CD4-positive, CD25-positive, alpha-beta regulatory T cell (primary cell): ENCODE results near the gene IMPG1. TPM values are rescaled to one million over a fixed set of nuclear protein-coding genes. Genes with fewer than 3 reads are reported as not detected.

Source experiments
- ATAC-seq, 2 donors: fragments of 150-1000 bp; cut with Tn5 transposase; one replicate each; pipeline ENCODE4 v1.10.0; 2021; ENCODE audit warnings: low read depth in 2 of 2, moderate number of reproducible peaks in 2 of 2, moderate library complexity in 1 of 2
- DNase-seq, 3 donors: peaks; one replicate each; pipeline versions ENCODE4 v3.0.0 to v3.0.0-alpha.2; 2012 to 2022; ENCODE audit warnings: mixed read lengths in 1 of 3
- H3K27ac ChIP-seq: one replicate; pipeline ENCODE4 v1.7.0; 2013; ENCODE audit warnings: mild to moderate bottlenecking, low read length; ENCODE audit not compliant: insufficient read depth, poor library complexity, severe bottlenecking
- H3K27me3 ChIP-seq: one replicate; pipeline ENCODE4 v1.7.0; 2013; ENCODE audit warnings: low read length; ENCODE audit not compliant: control insufficient read depth, insufficient read depth
- H3K36me3 ChIP-seq: one replicate; pipeline ENCODE4 v1.7.0; 2013; ENCODE audit warnings: mild to moderate bottlenecking, low read length, moderate library complexity; ENCODE audit not compliant: control insufficient read depth, insufficient read depth
- H3K4me1 ChIP-seq: 2 replicates; pipeline ENCODE4 v1.7.0; 2013; ENCODE audit warnings: mild to moderate bottlenecking, low read length; ENCODE audit not compliant: insufficient read depth, control insufficient read depth, poor library complexity, severe bottlenecking
- H3K4me3 ChIP-seq: one replicate; pipeline ENCODE4 v1.7.0; 2013; ENCODE audit warnings: low read depth, mild to moderate bottlenecking, low read length, moderate library complexity
- H3K9me3 ChIP-seq, 2 experiments: 1 replicate in 1 of 2; 2 replicates in 1 of 2; pipeline ENCODE4 v1.7.0; 2013; ENCODE audit warnings: low read length in 2 of 2, mild to moderate bottlenecking in 1 of 2, moderate library complexity in 1 of 2; ENCODE audit not compliant: control insufficient read depth in 2 of 2
- H3K27ac Mint-ChIP-seq, 3 donors: one replicate each; pipeline ENCODE4 v1.8.0; 2020 to 2022; ENCODE audit warnings: mild to moderate bottlenecking in 3 of 3, mixed read lengths in 3 of 3, moderate library complexity in 2 of 3
- H3K27me3 Mint-ChIP-seq: one replicate; pipeline ENCODE4 v1.8.0; 2022; ENCODE audit warnings: mild to moderate bottlenecking, mixed read lengths
- H3K36me3 Mint-ChIP-seq: one replicate; pipeline ENCODE4 v1.8.0; 2020; ENCODE audit warnings: mixed read lengths
- H3K4me1 Mint-ChIP-seq, 4 donors: one replicate each; pipeline ENCODE4 v1.8.0; 2020 to 2022; ENCODE audit warnings: mixed read lengths in 4 of 4, mild to moderate bottlenecking in 1 of 4
- H3K4me3 Mint-ChIP-seq, 4 donors: one replicate each; pipeline ENCODE4 v1.8.0; 2020 to 2022; ENCODE audit warnings: mild to moderate bottlenecking in 4 of 4, mixed read lengths in 4 of 4, moderate library complexity in 3 of 4
- H3K9me3 Mint-ChIP-seq, 7 donors: one replicate each; pipeline ENCODE4 v1.8.0; 2020 to 2022; ENCODE audit warnings: mixed read lengths in 7 of 7, mild to moderate bottlenecking in 3 of 7, moderate library complexity in 2 of 7
- polyA plus RNA-seq, 4 donors: library from polyadenylated mRNA; unstranded; fragments of 300-500 nt; fragmentation: Illumina TruSeq; gene quantifications; one replicate each; pipeline ENCODE4 v1.2.3, GENCODE V29; 2021
- total RNA-seq: library from RNA; stranded (reverse); gene quantifications from one replicate; pipeline ENCODE4 v1.2.3, GENCODE V29; 2022

IMPG1 gene
- total and polyA plus RNA-seq, 5 donors from 2014 or later: not detected

GRCh38 chr6:75947935-75948334, 124.5 kb downstream of the IMPG1 start:
- no peaks in the 10 kb centered on the region for H3K36me3 ChIP-seq
- Mint-ChIP-seq H3K4me1 (no peaks in the 10 kb centered on the region), H3K36me3 (no peaks in the 10 kb centered on the region), H3K27ac (no peak overlapping the region), H3K27me3 (no peaks in the 10 kb centered on the region), H3K4me3 (no peak overlapping the region), H3K9me3 (no peaks in the 10 kb centered on the region)
- H3K4me3 ChIP-seq: no peak overlapping the region
- no peak overlapping the region for H3K27ac ChIP-seq
- no peak for DNase-seq
- H3K9me3 ChIP-seq: no peaks in the 10 kb centered on the region
- no peak for ATAC-seq
- no peaks in the 10 kb centered on the region for H3K4me1 ChIP-seq
- no peaks in the 10 kb centered on the region for H3K27me3 ChIP-seq

GRCh38 chr6:75946146-75946831, 126.2 kb downstream of the IMPG1 start:
- H3K27ac Mint-ChIP-seq: no peak overlapping the region
- Histone ChIP-seq H3K36me3 (no peaks in the 10 kb centered on the region), H3K27ac (no peak overlapping the region), H3K4me3 (no peak overlapping the region), H3K9me3 (no peaks in the 10 kb centered on the region), H3K27me3 (no peaks in the 10 kb centered on the region), H3K4me1 (no peaks in the 10 kb centered on the region)
- H3K4me3 Mint-ChIP-seq: no peak overlapping the region
- ATAC-seq: no peak
- H3K27me3 Mint-ChIP-seq: no peaks in the 10 kb centered on the region
- H3K9me3 Mint-ChIP-seq: no peaks in the 10 kb centered on the region
- H3K4me1 Mint-ChIP-seq: no peaks in the 10 kb centered on the region
- no peak for DNase-seq
- no peaks in the 10 kb centered on the region for H3K36me3 Mint-ChIP-seq

GRCh38 chr6:75943381-75943780, 129.1 kb downstream of the IMPG1 start:
- peaks cover 0 to 3% (median 0%) of the 10 kb centered on the region in 7 donors for H3K9me3 Mint-ChIP-seq

GRCh38 chr6:75941509-75941908, 131.0 kb downstream of the IMPG1 start:
- Histone ChIP-seq H3K4me3 (no peak overlapping the region), H3K4me1 (no peaks in the 10 kb centered on the region), H3K27ac (no peak overlapping the region), H3K36me3 (no peaks in the 10 kb centered on the region), H3K9me3 (no peaks in the 10 kb centered on the region), H3K27me3 (no peaks in the 10 kb centered on the region)
- DNase-seq (no peak), ATAC-seq (no peak)
- peaks cover 0 to 3% (median 1%) of the 10 kb centered on the region in 7 donors for H3K9me3 Mint-ChIP-seq
- no peak overlapping the region for H3K4me3 Mint-ChIP-seq
- no peak overlapping the region for H3K27ac Mint-ChIP-seq
- H3K27me3 Mint-ChIP-seq: peaks cover 9% of the 10 kb centered on the region
- no peaks in the 10 kb centered on the region for H3K4me1 Mint-ChIP-seq
- no peaks in the 10 kb centered on the region for H3K36me3 Mint-ChIP-seq

More at GRCh38 chr6:75943381-75943780, 129.1 kb downstream of the IMPG1 start:
- Mint-ChIP-seq H3K4me1 (no peaks in the 10 kb centered on the region), H3K27ac (no peak overlapping the region), H3K36me3 (no peaks in the 10 kb centered on the region), H3K27me3 (no peaks in the 10 kb centered on the region), H3K4me3 (no peak overlapping the region)
- no peaks in the 10 kb centered on the region for H3K36me3 ChIP-seq
- no peak overlapping the region for H3K4me3 ChIP-seq
- H3K9me3 ChIP-seq: no peaks in the 10 kb centered on the region
- no peaks in the 10 kb centered on the region for H3K4me1 ChIP-seq
- ATAC-seq: no peak
- DNase-seq: no peak
- no peak overlapping the region for H3K27ac ChIP-seq
- no peaks in the 10 kb centered on the region for H3K27me3 ChIP-seq

- no peak overlapping the region for H3K4me3 Mint-ChIP-seq
- no peak overlapping the region for H3K27ac Mint-ChIP-seq
- Histone ChIP-seq H3K36me3 (no peaks in the 10 kb centered on the region), H3K27me3 (no peaks in the 10 kb centered on the region), H3K4me3 (no peak overlapping the region), H3K27ac (no peak overlapping the region), H3K4me1 (no peaks in the 10 kb centered on the region), H3K9me3 (no peaks in the 10 kb centered on the region)
- H3K4me1 Mint-ChIP-seq: no peaks in the 10 kb centered on the region
- DNase-seq: no peak
- peaks cover 16% of the 10 kb centered on the region for H3K27me3 Mint-ChIP-seq
- H3K9me3 Mint-ChIP-seq: peaks cover 0 to 3% (median 1%) of the 10 kb centered on the region in 7 donors
- H3K36me3 Mint-ChIP-seq: no peaks in the 10 kb centered on the region
- no peak for ATAC-seq
Observed at GRCh38 chr6:75940564-75940963, 131.9 kb downstream of the IMPG1 start.

- no peak for ATAC-seq
- DNase-seq: no peak
- no peak overlapping the region for H3K4me3 Mint-ChIP-seq
- no peaks in the 10 kb centered on the region for H3K9me3 ChIP-seq
- H3K4me1 Mint-ChIP-seq: peaks cover 0 to 10% (median 5%) of the 10 kb centered on the region in 4 donors
- peaks cover 25% of the 10 kb centered on the region for H3K27me3 Mint-ChIP-seq
- H3K36me3 ChIP-seq: no peaks in the 10 kb centered on the region
- no peak overlapping the region for H3K27ac ChIP-seq
- H3K27ac Mint-ChIP-seq: no peak overlapping the region
- H3K4me1 ChIP-seq: peaks cover 3% of the 10 kb centered on the region
- peaks cover 0 to 3% (median 1%) of the 10 kb centered on the region in 7 donors for H3K9me3 Mint-ChIP-seq
- no peaks in the 10 kb centered on the region for H3K36me3 Mint-ChIP-seq
- H3K4me3 ChIP-seq: no peak overlapping the region
- H3K27me3 ChIP-seq: no peaks in the 10 kb centered on the region
Observed at GRCh38 chr6:75937846-75938245, 134.6 kb downstream of the IMPG1 start.

GRCh38 chr6:75936682-75937081, 135.8 kb downstream of the IMPG1 start:
- no peaks in the 10 kb centered on the region for H3K36me3 ChIP-seq
- peaks cover 3% of the 10 kb centered on the region for H3K4me1 ChIP-seq
- H3K27ac ChIP-seq: no peak overlapping the region
- no peaks in the 10 kb centered on the region for H3K9me3 ChIP-seq
- H3K4me3 Mint-ChIP-seq: no peak overlapping the region
- H3K27me3 Mint-ChIP-seq: peaks cover 25% of the 10 kb centered on the region
- peaks cover 0 to 10% (median 5%) of the 10 kb centered on the region in 4 donors for H3K4me1 Mint-ChIP-seq
- H3K27me3 ChIP-seq: no peaks in the 10 kb centered on the region
- no peak for ATAC-seq
- H3K4me3 ChIP-seq: no peak overlapping the region
- no peak overlapping the region for H3K27ac Mint-ChIP-seq
- peaks cover 0 to 3% (median 1%) of the 10 kb centered on the region in 7 donors for H3K9me3 Mint-ChIP-seq
- H3K36me3 Mint-ChIP-seq: no peaks in the 10 kb centered on the region
- DNase-seq: no peak

GRCh38 chr6:75935473-75935793, 137.0 kb downstream of the IMPG1 start:
- H3K36me3 ChIP-seq: no peaks in the 10 kb centered on the region
- Mint-ChIP-seq H3K4me1 (peaks cover 0 to 10% (median 5%) of the 10 kb centered on the region in 4 donors), H3K9me3 (peaks cover 0 to 3% (median 1%) of the 10 kb centered on the region in 7 donors), H3K4me3 (no peak overlapping the region), H3K27ac (no peak overlapping the region), H3K27me3 (peaks cover 25% of the 10 kb centered on the region), H3K36me3 (no peaks in the 10 kb centered on the region)
- H3K27ac ChIP-seq: no peak overlapping the region
- H3K9me3 ChIP-seq: no peaks in the 10 kb centered on the region
- ATAC-seq (no peak), DNase-seq (no peak)
- H3K4me3 ChIP-seq: no peak overlapping the region
- no peaks in the 10 kb centered on the region for H3K27me3 ChIP-seq
- peaks cover 3% of the 10 kb centered on the region for H3K4me1 ChIP-seq
